Measurements from ENCODE around the gene KCNK13.

GRCh38 chr14:90159688-90160087 lies 97.9 kb downstream of the KCNK13 start:
- TF ChIP-seq CTCF (IDR thresholded peaks at IDR 0.05; ENCODE audit: low read depth, low read length, poor library complexity, severe bottlenecking) (no peak), EZH2phosphoT487 (IDR thresholded peaks at IDR 0.05; ENCODE audit: borderline replicate concordance, low read length) (no peak)
